Effector memory CD8-positive, alpha-beta T cell (primary cell): ENCODE measurements around the gene NRAP.

Experiments used
- ATAC-seq: fragments of 150-1000 bp; cut with Tn5 transposase; replicated peaks from 2 replicates; pipeline ENCODE4 v1.10.0; 2021; ENCODE audit warnings: mild to moderate bottlenecking, moderate library complexity
- DNase-seq, 3 experiments: peaks; one replicate each; pipeline ENCODE4 v3.0.0; 2021
- H3K27ac Mint-ChIP-seq, 2 donors: one replicate each; pipeline ENCODE4 v1.8.0; 2022; ENCODE audit warnings: mild to moderate bottlenecking in 2 of 2, mixed read lengths in 2 of 2, moderate library complexity in 2 of 2
- H3K27me3 Mint-ChIP-seq, 2 donors: one replicate each; pipeline ENCODE4 v1.8.0; 2022; ENCODE audit warnings: mixed read lengths in 2 of 2
- H3K36me3 Mint-ChIP-seq: one replicate; pipeline ENCODE4 v1.8.0; 2022; ENCODE audit warnings: mild to moderate bottlenecking, moderate library complexity, mixed read lengths; ENCODE audit not compliant: insufficient read depth
- H3K4me1 Mint-ChIP-seq, 2 donors: one replicate each; pipeline ENCODE4 v1.8.0; 2022; ENCODE audit warnings: low read depth in 2 of 2, mixed read lengths in 2 of 2
- H3K4me3 Mint-ChIP-seq, 2 donors: one replicate each; pipeline ENCODE4 v1.8.0; 2022; ENCODE audit warnings: mild to moderate bottlenecking in 2 of 2, mixed read lengths in 2 of 2, moderate library complexity in 2 of 2
- H3K9me3 Mint-ChIP-seq, 2 donors: one replicate each; pipeline ENCODE4 v1.8.0; 2022; ENCODE audit warnings: mixed read lengths in 2 of 2

NRAP gene

GRCh38 chr10:113644185-113645120, 19.4 kb downstream of the NRAP start:
- ATAC-seq (no peak), DNase-seq (no peak)
- no peak overlapping the region for H3K27ac Mint-ChIP-seq
- H3K4me3 Mint-ChIP-seq: no peak overlapping the region
- no peaks in the 10 kb centered on the region for H3K36me3 Mint-ChIP-seq
- H3K4me1 Mint-ChIP-seq: no peaks in the 10 kb centered on the region
- no peaks in the 10 kb centered on the region for H3K9me3 Mint-ChIP-seq
- peaks cover 54 to 83% of the 10 kb centered on the region in 2 donors for H3K27me3 Mint-ChIP-seq

DNA sequence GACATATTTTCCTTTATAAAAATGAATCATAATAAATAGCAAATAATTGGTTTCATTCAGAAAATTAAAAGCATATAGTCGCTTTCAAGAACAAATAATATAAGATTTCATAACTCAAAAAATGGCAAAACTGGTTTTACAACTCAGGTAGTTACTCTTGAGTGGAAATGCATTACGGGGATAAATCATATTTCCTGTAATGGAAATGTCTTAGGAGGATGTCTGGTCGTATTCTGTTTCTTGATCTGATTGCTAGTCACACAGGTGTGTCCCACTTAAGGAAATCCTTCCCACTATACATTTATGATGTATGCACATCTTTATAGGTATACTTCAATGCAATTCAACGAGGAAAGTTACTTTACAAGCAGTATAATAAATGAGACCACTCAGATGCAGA, 20.7 kb downstream of the NRAP start:
- H3K4me1 Mint-ChIP-seq: no peaks in the 10 kb centered on the region
- H3K9me3 Mint-ChIP-seq: no peaks in the 10 kb centered on the region
- H3K4me3 Mint-ChIP-seq: no peak overlapping the region
- peaks cover 50 to 73% of the 10 kb centered on the region in 2 donors for H3K27me3 Mint-ChIP-seq
- ATAC-seq: no peak
- H3K36me3 Mint-ChIP-seq: no peaks in the 10 kb centered on the region
- DNase-seq: no peak
- no peak overlapping the region for H3K27ac Mint-ChIP-seq

GRCh38 chr10:113641702-113642101, 22.1 kb downstream of the NRAP start:
- ATAC-seq (no peak), DNase-seq (no peak)
- Mint-ChIP-seq H3K36me3 (no peaks in the 10 kb centered on the region), H3K4me1 (no peaks in the 10 kb centered on the region), H3K9me3 (no peaks in the 10 kb centered on the region), H3K27ac (no peak overlapping the region), H3K4me3 (no peak overlapping the region), H3K27me3 (peaks cover 44 to 67% of the 10 kb centered on the region in 2 donors)

GRCh38 chr10:113639966-113640365, 23.9 kb downstream of the NRAP start:
- no peaks in the 10 kb centered on the region for H3K4me1 Mint-ChIP-seq
- H3K27me3 Mint-ChIP-seq: peaks cover 50 to 76% of the 10 kb centered on the region in 2 donors
- no peak for ATAC-seq
- no peak for DNase-seq
- no peak overlapping the region for H3K4me3 Mint-ChIP-seq
- no peak overlapping the region for H3K27ac Mint-ChIP-seq
- no peaks in the 10 kb centered on the region for H3K36me3 Mint-ChIP-seq
- no peaks in the 10 kb centered on the region for H3K9me3 Mint-ChIP-seq

GRCh38 chr10:113631684-113632367, 32.0 kb downstream of the NRAP start:
- no peaks in the 10 kb centered on the region for H3K36me3 Mint-ChIP-seq
- no peak for ATAC-seq

DNA sequence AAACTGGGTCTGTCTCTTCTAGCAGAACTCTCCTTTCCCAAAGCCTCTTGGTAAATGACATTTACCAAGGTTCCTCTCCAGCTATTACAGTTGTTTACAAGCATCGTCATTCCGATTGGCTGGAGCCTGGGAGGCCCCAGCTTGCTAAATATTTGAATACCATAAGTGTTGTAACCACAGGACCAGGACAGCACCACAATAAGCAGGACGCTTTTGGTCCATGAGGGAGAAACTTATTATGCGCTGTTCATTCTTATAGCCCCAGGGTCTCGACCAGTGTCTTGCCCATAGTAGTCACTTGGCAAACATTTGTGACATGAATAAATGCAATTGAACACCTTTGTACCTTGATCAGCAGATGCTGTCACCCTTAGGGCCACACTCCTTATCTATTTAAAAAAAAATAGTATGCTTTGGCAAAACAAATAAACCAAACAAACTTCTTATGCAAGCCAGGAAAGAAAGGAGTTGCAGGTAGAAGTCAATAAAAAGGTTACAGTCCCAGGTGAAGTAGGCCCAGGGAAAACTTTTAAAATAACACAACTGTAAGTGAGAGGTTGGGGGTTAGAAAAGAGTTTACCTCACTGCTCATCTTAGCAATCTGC, 32.8 kb downstream of the NRAP start:
- H3K4me1 Mint-ChIP-seq: no peaks in the 10 kb centered on the region
- H3K4me3 Mint-ChIP-seq: no peak overlapping the region

More at GRCh38 chr10:113631684-113632367, 32.0 kb downstream of the NRAP start:
- Mint-ChIP-seq H3K27ac (no peak overlapping the region), H3K9me3 (peaks cover 0 to 3% of the 10 kb centered on the region in 2 donors), H3K27me3 (peaks cover 37 to 41% of the 10 kb centered on the region in 2 donors), H3K4me3 (no peak overlapping the region), H3K4me1 (no peaks in the 10 kb centered on the region)
- no peak for DNase-seq

GRCh38 chr10:113628607-113629153, 35.2 kb downstream of the NRAP start:
- Mint-ChIP-seq H3K9me3 (no peaks in the 10 kb centered on the region), H3K4me3 (no peak overlapping the region), H3K27ac (no peak overlapping the region), H3K36me3 (no peaks in the 10 kb centered on the region), H3K27me3 (peaks cover 32 to 39% of the 10 kb centered on the region in 2 donors), H3K4me1 (no peaks in the 10 kb centered on the region)
- DNase-seq (no peak), ATAC-seq (no peak)

More for the DNA sequence above, 32.8 kb downstream of the NRAP start:
- ATAC-seq (no peak), DNase-seq (no peak)
- Mint-ChIP-seq H3K36me3 (no peaks in the 10 kb centered on the region), H3K9me3 (peaks cover 0 to 3% of the 10 kb centered on the region in 2 donors), H3K27me3 (peaks cover 34% of the 10 kb centered on the region in 2 donors), H3K27ac (no peak overlapping the region)

GRCh38 chr10:113627836-113628235, 36.0 kb downstream of the NRAP start:
- DNase-seq (no peak), ATAC-seq (no peak)
- H3K4me1 Mint-ChIP-seq: no peaks in the 10 kb centered on the region
- H3K27me3 Mint-ChIP-seq: peaks cover 27 to 37% of the 10 kb centered on the region in 2 donors
- H3K9me3 Mint-ChIP-seq: no peaks in the 10 kb centered on the region
- no peak overlapping the region for H3K4me3 Mint-ChIP-seq
- H3K27ac Mint-ChIP-seq: no peak overlapping the region
- no peaks in the 10 kb centered on the region for H3K36me3 Mint-ChIP-seq

DNA sequence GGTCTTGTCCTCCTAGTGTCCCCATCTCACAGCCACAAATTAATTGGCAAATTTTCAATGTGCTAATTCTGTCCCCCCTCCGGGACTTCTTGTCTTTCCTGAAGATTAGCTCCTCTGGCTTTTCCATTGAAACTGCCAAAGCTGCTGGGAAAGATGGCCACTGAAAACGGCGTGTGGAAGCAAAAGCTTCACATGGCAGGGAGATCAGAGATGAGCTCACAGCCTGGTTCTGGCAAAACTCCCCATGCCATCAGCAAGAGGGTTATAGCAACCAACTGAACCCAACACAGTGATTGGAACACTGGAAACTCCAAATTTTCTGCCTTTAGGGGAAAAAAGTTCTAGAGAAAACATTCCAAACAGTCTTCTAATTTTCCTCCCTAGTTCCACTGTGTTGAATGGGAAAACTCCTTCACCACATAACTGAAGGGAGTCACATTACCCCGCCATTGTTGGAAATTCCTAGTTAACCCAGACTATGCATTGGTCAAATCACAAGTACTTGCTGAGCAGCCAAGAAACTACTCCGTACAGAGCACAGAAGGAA, 37.0 kb downstream of the NRAP start:
- H3K27ac Mint-ChIP-seq: no peak overlapping the region
- no peak overlapping the region for H3K4me3 Mint-ChIP-seq
- peaks cover 23 to 41% of the 10 kb centered on the region in 2 donors for H3K27me3 Mint-ChIP-seq
- H3K4me1 Mint-ChIP-seq: no peaks in the 10 kb centered on the region
- H3K36me3 Mint-ChIP-seq: no peaks in the 10 kb centered on the region
- ATAC-seq: no peak
- no peak for DNase-seq
- H3K9me3 Mint-ChIP-seq: no peaks in the 10 kb centered on the region

DNA sequence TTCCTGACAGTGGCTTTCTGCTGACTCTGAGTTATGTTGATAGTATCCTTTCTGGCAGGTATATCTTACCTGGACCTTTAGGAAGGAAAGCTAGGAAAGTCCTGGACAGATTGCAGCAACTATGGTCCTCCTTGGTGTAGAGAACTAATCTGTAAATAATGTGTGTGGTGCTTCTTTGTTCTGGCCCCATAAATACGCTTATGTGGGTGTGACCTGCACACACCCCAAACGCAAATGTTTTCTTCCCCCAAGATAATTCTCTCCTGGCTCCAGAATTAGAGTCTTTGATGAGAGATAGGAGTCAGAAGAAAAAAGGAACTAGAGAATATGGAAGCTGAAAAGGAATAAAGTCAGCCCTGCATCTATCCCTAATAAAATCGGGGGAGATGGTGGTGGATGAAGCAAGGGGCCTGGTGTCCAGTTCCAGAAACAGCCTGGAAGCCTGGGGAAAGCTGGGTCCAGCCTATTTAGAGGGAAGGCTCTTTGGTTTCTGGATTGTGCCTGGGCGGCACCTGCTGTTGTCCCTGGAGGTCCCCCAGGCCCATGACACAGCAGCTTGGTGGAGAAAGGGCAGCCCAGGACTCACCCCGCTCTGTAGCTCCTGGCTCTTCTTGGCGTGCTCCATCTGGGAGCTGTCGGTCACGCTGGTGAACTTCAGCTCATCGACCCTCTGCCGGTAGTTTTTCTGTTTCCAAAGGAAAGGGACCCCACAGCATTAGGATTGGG, 38.2 kb downstream of the NRAP start:
- no peaks in the 10 kb centered on the region for H3K4me1 Mint-ChIP-seq
- peaks cover 25 to 52% of the 10 kb centered on the region in 2 donors for H3K27me3 Mint-ChIP-seq
- ATAC-seq (no peak), DNase-seq (no peak)
- H3K4me3 Mint-ChIP-seq: no peak overlapping the region
- no peak overlapping the region for H3K27ac Mint-ChIP-seq
- H3K36me3 Mint-ChIP-seq: no peaks in the 10 kb centered on the region
- H3K9me3 Mint-ChIP-seq: no peaks in the 10 kb centered on the region

DNA sequence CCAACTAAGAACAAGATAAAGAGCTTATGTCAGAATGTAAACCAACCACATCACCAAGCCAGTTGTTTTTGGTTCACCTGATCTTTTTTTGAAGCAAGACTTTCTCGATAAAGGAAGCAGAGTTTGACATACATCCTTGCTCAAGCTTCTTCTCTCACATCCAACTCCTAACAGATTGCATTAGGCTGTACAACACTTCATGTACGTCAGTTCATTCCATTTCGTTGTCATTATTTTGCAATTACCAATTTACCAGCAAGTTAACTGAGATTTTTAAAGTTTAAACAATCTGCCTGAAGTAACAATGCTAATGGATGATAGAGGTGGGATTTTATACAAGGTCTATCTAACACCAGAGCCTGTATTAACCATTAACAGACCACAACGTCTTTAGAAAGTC, 41.0 kb downstream of the NRAP start:
- Mint-ChIP-seq H3K27ac (no peak overlapping the region), H3K27me3 (peaks cover 42 to 57% of the 10 kb centered on the region in 2 donors), H3K36me3 (no peaks in the 10 kb centered on the region), H3K4me3 (no peak overlapping the region), H3K9me3 (no peaks in the 10 kb centered on the region), H3K4me1 (no peaks in the 10 kb centered on the region)
- DNase-seq: no peak
- no peak for ATAC-seq

DNA sequence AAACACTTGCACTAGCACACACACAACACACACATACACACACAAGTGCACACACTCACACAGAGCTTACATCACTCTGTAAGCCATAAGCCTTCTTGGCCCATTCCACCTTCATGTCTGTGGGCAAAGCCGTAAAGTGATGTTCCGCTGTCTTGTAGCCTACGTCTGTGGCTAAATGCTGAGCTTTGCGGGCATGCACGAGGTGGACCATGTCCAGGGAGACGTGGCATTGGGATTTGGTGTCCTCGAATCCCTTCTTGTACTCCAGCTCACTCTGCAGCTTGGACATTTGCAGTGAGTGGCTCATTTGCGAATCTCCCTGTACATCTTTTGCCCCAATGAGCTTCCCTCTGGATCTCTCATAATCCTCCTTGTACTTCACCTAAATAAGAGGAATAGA, 42.0 kb downstream of the NRAP start:
- Mint-ChIP-seq H3K27ac (no peak overlapping the region), H3K4me3 (no peak overlapping the region), H3K36me3 (no peaks in the 10 kb centered on the region), H3K9me3 (no peaks in the 10 kb centered on the region), H3K27me3 (peaks cover 53 to 60% of the 10 kb centered on the region in 2 donors), H3K4me1 (no peaks in the 10 kb centered on the region)
- ATAC-seq: no peak
- no peak for DNase-seq

DNA sequence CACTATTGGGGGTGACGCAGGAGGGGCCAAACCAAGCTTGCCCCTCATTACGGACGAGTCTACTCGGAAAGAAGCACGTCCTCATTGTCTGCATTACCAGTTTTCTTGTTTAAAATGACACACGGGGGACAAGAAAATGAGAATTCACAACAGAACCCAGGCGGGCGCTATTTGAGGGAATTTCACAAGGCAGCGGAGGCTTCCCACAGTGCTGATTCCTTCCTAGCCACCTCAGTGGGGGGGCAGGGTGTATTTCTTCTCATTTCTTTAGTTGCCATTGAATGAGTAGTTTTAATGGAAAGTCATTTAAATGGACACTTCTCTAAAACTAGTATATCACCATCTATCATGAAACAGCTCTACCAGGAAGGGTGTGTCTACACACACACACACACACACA, 42.9 kb downstream of the NRAP start:
- Mint-ChIP-seq H3K27me3 (peaks cover 56 to 67% of the 10 kb centered on the region in 2 donors), H3K36me3 (no peaks in the 10 kb centered on the region), H3K4me3 (no peak overlapping the region), H3K27ac (no peak overlapping the region), H3K4me1 (no peaks in the 10 kb centered on the region), H3K9me3 (no peaks in the 10 kb centered on the region)
- DNase-seq (no peak), ATAC-seq (no peak)
